Heart right ventricle (tissue), 16 donors: ENCODE results near the gene NDUFAF2. TPM values are rescaled to one million over a fixed set of nuclear protein-coding genes. Genes with fewer than 3 reads are reported as not detected.

Source experiments
- ATAC-seq, 8 donors: fragments of 200-7000 bp; cut with Tn5 transposase; one replicate each; pipeline ENCODE4 v1.9.1; 2020; ENCODE audit warnings: mild to moderate bottlenecking in 8 of 8, moderate library complexity in 8 of 8, moderate number of reproducible peaks in 1 of 8
- DNase-seq, 2 donors: peaks; one replicate each; pipeline ENCODE4 v3.0.0-alpha.2; 2020
- H3K27ac ChIP-seq, 10 donors: fragments of 200-600 bp; sonication (generic) in 2 of 10; one replicate each; pipeline versions ENCODE4 v1.5.0 to v1.8.0; 2020 to 2022; ENCODE audit warnings: mild to moderate bottlenecking in 3 of 10
- H3K27me3 ChIP-seq, 7 donors: fragments of 200-600 bp; one replicate each; pipeline ENCODE4 v1.8.0; 2021 to 2022; ENCODE audit warnings: mild to moderate bottlenecking in 2 of 7
- H3K36me3 ChIP-seq, 9 donors: fragments of 200-600 bp; sonication (generic) in 1 of 9; one replicate each; pipeline versions ENCODE4 v1.5.0 to v1.8.0; 2020 to 2022; ENCODE audit warnings: mild to moderate bottlenecking in 2 of 9
- H3K4me1 ChIP-seq, 9 donors: fragments of 200-600 bp; sonication (generic) in 1 of 9; one replicate each; pipeline versions ENCODE4 v1.5.0 to v1.8.0; 2020 to 2022; ENCODE audit warnings: mild to moderate bottlenecking in 4 of 9
- H3K4me3 ChIP-seq, 10 donors: fragments of 200-600 bp; sonication (generic) in 2 of 10; one replicate each; pipeline versions ENCODE4 v1.5.0 to v1.8.0; 2020 to 2022; ENCODE audit warnings: mild to moderate bottlenecking in 7 of 10, moderate library complexity in 2 of 10
- H3K9me3 ChIP-seq, 11 donors: fragments of 200-600 bp in 10 of 11; sonication (generic) in 2 of 11; one replicate each; pipeline versions ENCODE4 v1.5.0 to v1.8.0; 2013 to 2022; ENCODE audit warnings: mild to moderate bottlenecking in 2 of 11, control low read depth in 1 of 11, moderate library complexity in 1 of 11
- WGBS, 2 donors: extraction: QIAGEN DNeasy Blood & Tissue Kit; methylation state at CpG; one replicate each; pipeline ENCODE4 v1.1.7; 2013; ENCODE audit warnings: inconsistent platforms in 1 of 2; 5-methylcytosine and 5-hydroxymethylcytosine counted together
- intact Hi-C, 10 donors: fragments of 100-400 bp; cut with DNase I; formaldehyde crosslinking; loops; one replicate each; pipeline versions ENCODE4 v1.11.1 to v1.14.2; 2022
- polyA plus RNA-seq, 2 donors: library from polyadenylated mRNA; stranded (reverse); fragments of 200-250 nt; gene quantifications; one replicate each; pipeline ENCODE4 v1.2.3, GENCODE V29; 2013
- total RNA-seq, 10 donors: library from RNA; stranded (reverse); fragmentation: NEBNext Ultra II Directional in 3 of 10; extraction: Animal tissue kit (Norgen Biotek cat#: 25700) in 3 of 10; gene quantifications; one replicate each; pipeline versions ENCODE4 v1.2.1 to v1.2.4, GENCODE V29; 2021 to 2023
- TF ChIP-seq, protein P1 (sequence below), 9 donors: fragments of 200-600 bp; sonication (generic) in 2 of 9; IDR thresholded peaks; one replicate each; pipeline versions ENCODE4 v1.5.0 to v1.8.0; 2021 to 2022; ENCODE audit warnings: antibody characterized with exemption in 9 of 9, mild to moderate bottlenecking in 5 of 9, moderate library complexity in 1 of 9
- donor health status: Arrhythmogenic right ventricular cardiomyopathy.
- donor health status: ischemic (EF 13 %, LVEDD 7.1; RV severe dilation, severe dysfunction).
- donor health status: healthy with polysubstance abuse.
- donor health status: DM: no; HTN: yes; CAD: no.
- donor health status: DM: no; HTN: no; CAD: no.
- donor health status: ischemic (EF 25% LVEDD 6.9; RV normal size, moderate dysfunction).
- donor health status: ischemic (EF 25% LVEDD 5.7; RV mildly dilated, moderate dysfunction).
- donor health status: healthy.
- donor health status: DM: yes; HTN: yes; CAD: no.
- donor health status: Ischemic cardiomyopathy.
- donor health status: ischemic (EF 35%, LVEDD 5.7; RV mildly dilated, moderate dysfunction).
- donor health status: nonischemic (EF 11% LVEDD 7.7; RV severe dilation, severe dysfunction).
- donor health status: DM: yes; HTN: yes; CAD: no.
- donor health status: PGD.
- donor health status: ischemic (EF 29% LVEDD 5.4; RV normal size, mild dysfunction).
- donor health status: nonischemic (EF 23%, LVEDD 6.1; RV moderate dilation, normal function).

Gene NDUFAF2
- total and polyA plus RNA-seq, 12 donors: 23.0 to 96.5 (median 32.0) TPM

DNA sequence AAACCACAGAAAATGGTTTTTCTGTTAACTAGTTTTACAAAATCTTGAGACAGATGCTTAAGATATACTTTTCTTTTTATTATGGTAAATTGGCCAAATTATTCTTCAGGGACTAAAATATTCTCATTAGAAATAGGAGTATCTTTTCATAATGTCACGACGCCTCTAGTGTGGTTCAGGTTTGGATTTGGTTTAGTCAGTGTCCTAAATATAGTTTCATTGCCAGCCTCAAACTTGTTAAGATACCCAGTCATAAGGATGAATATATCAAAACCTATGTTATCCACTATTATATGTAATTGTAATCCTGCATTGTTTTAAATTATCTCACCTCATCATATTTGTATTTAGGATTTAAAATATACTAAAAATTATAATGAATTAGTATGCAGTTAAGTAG is 13.7 kb downstream of the NDUFAF2 start:
- TF ChIP-seq, protein P1, sequence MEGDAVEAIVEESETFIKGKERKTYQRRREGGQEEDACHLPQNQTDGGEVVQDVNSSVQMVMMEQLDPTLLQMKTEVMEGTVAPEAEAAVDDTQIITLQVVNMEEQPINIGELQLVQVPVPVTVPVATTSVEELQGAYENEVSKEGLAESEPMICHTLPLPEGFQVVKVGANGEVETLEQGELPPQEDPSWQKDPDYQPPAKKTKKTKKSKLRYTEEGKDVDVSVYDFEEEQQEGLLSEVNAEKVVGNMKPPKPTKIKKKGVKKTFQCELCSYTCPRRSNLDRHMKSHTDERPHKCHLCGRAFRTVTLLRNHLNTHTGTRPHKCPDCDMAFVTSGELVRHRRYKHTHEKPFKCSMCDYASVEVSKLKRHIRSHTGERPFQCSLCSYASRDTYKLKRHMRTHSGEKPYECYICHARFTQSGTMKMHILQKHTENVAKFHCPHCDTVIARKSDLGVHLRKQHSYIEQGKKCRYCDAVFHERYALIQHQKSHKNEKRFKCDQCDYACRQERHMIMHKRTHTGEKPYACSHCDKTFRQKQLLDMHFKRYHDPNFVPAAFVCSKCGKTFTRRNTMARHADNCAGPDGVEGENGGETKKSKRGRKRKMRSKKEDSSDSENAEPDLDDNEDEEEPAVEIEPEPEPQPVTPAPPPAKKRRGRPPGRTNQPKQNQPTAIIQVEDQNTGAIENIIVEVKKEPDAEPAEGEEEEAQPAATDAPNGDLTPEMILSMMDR (IDR thresholded peaks at IDR 0.05): no peak
- DNase-seq: no peak
- no peak overlapping the region for H3K4me3 ChIP-seq
- ATAC-seq: peak in 1 of 8 donors; percentile 55
- peaks cover 0 to 16% (median 8%) of the 10 kb centered on the region in 11 donors for H3K9me3 ChIP-seq
- no peaks in the 10 kb centered on the region for H3K27me3 ChIP-seq
- peaks cover 0 to 16% (median 5%) of the 10 kb centered on the region in 9 donors for H3K4me1 ChIP-seq
- H3K27ac ChIP-seq: no peak overlapping the region
- WGBS, 2 donors: 67 to 79% methylated on average over 2 of the region's 2 CpGs
- no peaks in the 10 kb centered on the region for H3K36me3 ChIP-seq
- intact Hi-C loops: loop anchor here in 5 of 10 donors (5.0 to 10.0 kb wide), 5 partner anchors 376 to 856 kb away; partner anchors contain the start of gene ZSWIM6 (in 1 of the 5)

DNA sequence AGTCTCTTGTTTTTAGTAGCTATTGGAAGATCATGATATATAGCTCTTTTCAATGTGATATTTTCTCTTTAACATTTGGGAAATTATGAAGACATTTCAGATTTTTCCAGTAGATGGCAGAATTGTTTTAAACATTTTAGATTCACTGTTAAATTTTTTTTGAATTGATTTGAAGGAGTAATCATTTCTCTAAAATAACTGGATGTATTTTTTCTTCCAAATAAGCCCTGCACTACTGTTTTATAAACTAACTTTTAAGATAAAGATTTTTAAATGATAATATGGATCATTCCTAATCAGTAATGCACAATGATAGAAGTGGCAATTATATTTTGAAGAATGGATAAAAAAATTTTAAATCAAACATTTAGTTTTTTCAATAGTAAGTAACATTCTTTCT is 14.2 kb downstream of the NDUFAF2 start:
- no peak for ATAC-seq
- TF ChIP-seq, protein P1 (IDR thresholded peaks at IDR 0.05): peak in 7 of 9 donors; percentile 22 to 62 (median 48)
- no peaks in the 10 kb centered on the region for H3K27me3 ChIP-seq

DNA sequence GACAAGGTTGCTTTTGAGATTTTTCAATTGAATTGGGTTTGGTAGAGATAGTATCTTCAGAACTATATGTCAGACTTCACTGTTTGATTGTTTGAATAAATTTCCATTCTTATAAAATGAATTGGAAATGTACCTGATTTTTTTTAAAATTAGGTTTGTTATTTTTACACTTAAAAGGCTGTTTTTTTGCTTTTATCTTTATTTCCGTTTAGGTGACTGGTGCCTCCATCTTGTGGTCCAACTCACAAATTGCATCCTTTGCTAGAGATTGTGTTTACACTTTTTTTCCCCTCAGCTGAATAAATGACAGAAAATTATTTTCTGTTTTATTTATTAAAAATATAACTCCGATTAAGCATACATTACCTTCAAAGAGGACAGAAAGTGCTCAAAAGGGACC is 15.6 kb downstream of the NDUFAF2 start:
- TF ChIP-seq, protein P1 (IDR thresholded peaks at IDR 0.05): peak in 7 of 9 donors; percentile 37 to 58 (median 43)
- 43 to 45% methylated on average over 2 of the region's 2 CpGs for WGBS, 2 donors
- intact Hi-C loops: loop anchor here in 4 of 10 donors (5.0 to 10.0 kb wide), 2 partner anchors 972 to 974 kb away; no protein-coding TSS in a partner anchor
- DNase-seq: no peak
- H3K36me3 ChIP-seq: no peaks in the 10 kb centered on the region
- ATAC-seq: no peak
- H3K27ac ChIP-seq: no peak overlapping the region
- H3K4me1 ChIP-seq: peaks cover 0 to 16% (median 5%) of the 10 kb centered on the region in 9 donors
- no peak overlapping the region for H3K4me3 ChIP-seq
- no peaks in the 10 kb centered on the region for H3K27me3 ChIP-seq
- peaks cover 0 to 11% (median 0%) of the 10 kb centered on the region in 11 donors for H3K9me3 ChIP-seq

More for the DNA sequence above, 14.2 kb downstream of the NDUFAF2 start:
- Histone ChIP-seq H3K4me3 (no peak overlapping the region), H3K36me3 (no peaks in the 10 kb centered on the region), H3K9me3 (peaks cover 0 to 16% (median 8%) of the 10 kb centered on the region in 11 donors), H3K27ac (no peak overlapping the region), H3K4me1 (peaks cover 0 to 16% (median 5%) of the 10 kb centered on the region in 9 donors)
- intact Hi-C loops: loop anchor here in 5 of 10 donors (5.0 to 10.0 kb wide), 5 partner anchors 376 to 856 kb away; partner anchors contain the start of gene ZSWIM6 (in 1 of the 5)
- no peak for DNase-seq

DNA sequence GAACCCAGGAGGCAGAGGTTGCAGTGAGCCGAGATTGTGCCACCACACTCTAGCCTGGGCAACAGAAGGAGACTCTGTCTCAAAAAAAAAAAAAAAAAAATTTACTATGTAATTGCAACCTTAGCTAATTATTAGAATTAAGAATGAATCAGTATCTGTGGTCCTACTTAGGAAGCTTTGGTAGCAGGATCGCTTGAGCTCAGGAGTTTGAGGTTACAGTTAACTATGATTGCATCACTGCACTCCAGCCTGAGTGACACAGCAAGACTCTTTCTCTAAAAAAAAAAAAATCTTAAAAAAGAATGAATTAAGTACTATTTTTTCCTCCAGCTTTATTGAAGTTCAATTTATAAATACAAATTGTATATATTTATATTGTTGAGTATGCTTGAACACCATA is 16.7 kb downstream of the NDUFAF2 start:
- H3K4me1 ChIP-seq: peaks cover 0 to 16% (median 5%) of the 10 kb centered on the region in 9 donors
- no peak for ATAC-seq
- WGBS, 2 donors: 90 to 97% methylated on average over 2 of the region's 2 CpGs
- TF ChIP-seq, protein P1 (IDR thresholded peaks at IDR 0.05): no peak
- H3K9me3 ChIP-seq: peaks cover 0 to 17% (median 5%) of the 10 kb centered on the region in 11 donors
- no peak overlapping the region for H3K27ac ChIP-seq
- H3K27me3 ChIP-seq: no peaks in the 10 kb centered on the region
- intact Hi-C loops: loop anchor here in 4 of 10 donors (5.0 to 10.0 kb wide), 2 partner anchors 971 to 973 kb away; no protein-coding TSS in a partner anchor
- H3K36me3 ChIP-seq: no peaks in the 10 kb centered on the region
- no peak for DNase-seq
- H3K4me3 ChIP-seq: no peak overlapping the region
